ENCODE data around the gene SH3TC2. TPM values are rescaled to one million over a fixed set of nuclear protein-coding genes. Genes with fewer than 3 reads are reported as not detected.

Gene SH3TC2
- total RNA-seq, 2 donors from 2014 or later, result 0.66 to 2.5 TPM

- no peaks in the 10 kb centered on the region for H3K4me1 ChIP-seq
- no peak overlapping the region for H3K27ac ChIP-seq
- no peak overlapping the region for H3K9ac ChIP-seq (ENCODE audit: low read depth in 2 of 2, low read length in 2 of 2)
- intact Hi-C loops (cut with DNase I), result no loop called here
- H3K9me3 ChIP-seq, result no peaks in the 10 kb centered on the region
- no peak overlapping the region for H3K4me3 ChIP-seq
- H3K27me3 ChIP-seq, result no peaks in the 10 kb centered on the region
- TF ChIP-seq, protein P1, sequence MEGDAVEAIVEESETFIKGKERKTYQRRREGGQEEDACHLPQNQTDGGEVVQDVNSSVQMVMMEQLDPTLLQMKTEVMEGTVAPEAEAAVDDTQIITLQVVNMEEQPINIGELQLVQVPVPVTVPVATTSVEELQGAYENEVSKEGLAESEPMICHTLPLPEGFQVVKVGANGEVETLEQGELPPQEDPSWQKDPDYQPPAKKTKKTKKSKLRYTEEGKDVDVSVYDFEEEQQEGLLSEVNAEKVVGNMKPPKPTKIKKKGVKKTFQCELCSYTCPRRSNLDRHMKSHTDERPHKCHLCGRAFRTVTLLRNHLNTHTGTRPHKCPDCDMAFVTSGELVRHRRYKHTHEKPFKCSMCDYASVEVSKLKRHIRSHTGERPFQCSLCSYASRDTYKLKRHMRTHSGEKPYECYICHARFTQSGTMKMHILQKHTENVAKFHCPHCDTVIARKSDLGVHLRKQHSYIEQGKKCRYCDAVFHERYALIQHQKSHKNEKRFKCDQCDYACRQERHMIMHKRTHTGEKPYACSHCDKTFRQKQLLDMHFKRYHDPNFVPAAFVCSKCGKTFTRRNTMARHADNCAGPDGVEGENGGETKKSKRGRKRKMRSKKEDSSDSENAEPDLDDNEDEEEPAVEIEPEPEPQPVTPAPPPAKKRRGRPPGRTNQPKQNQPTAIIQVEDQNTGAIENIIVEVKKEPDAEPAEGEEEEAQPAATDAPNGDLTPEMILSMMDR (IDR thresholded peaks at IDR 0.05), result no peak
- no peak for DNase-seq
- H3K36me3 ChIP-seq, result no peaks in the 10 kb centered on the region
These were observed 43.9 kb downstream of the SH3TC2 start for GRCh38 chr5:149018909-149019443.

- Histone ChIP-seq H3K9me3 (no peaks in the 10 kb centered on the region), H3K27me3 (no peaks in the 10 kb centered on the region), H3K4me3 (no peak overlapping the region), H3K36me3 (no peaks in the 10 kb centered on the region), H3K4me1 (no peaks in the 10 kb centered on the region), H3K9ac (ENCODE audit: low read depth in 2 of 2, low read length in 2 of 2) (no peak overlapping the region), H3K27ac (no peak overlapping the region)
- intact Hi-C loops (cut with DNase I), result no loop called here
- TF ChIP-seq, protein P1 (IDR thresholded peaks at IDR 0.05), result no peak
- DNase-seq, result no peak
These were observed 45.2 kb downstream of the SH3TC2 start for GRCh38 chr5:149017636-149018035.

DNA sequence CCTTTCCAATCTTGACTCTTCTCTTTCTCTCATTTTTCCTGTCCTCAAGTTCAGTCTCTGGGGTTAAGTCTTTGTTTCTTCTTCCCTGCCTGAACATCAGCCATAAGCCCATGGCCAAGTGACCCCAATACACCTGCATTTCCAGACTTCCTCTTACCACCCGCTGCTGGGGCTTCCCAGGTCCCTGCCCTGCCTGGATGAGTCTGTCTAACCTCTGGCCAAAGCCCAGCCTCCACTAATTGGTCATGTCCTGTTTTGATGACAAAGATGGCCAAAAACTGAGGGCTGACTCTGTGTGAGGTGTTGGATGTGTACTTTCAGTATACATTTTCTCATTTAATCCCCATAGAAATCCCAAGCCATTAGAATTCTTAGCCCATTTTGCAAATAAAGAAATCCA is 47.3 kb downstream of the SH3TC2 start:
- no peaks in the 10 kb centered on the region for H3K27me3 ChIP-seq
- no peak overlapping the region for H3K4me3 ChIP-seq
- TF ChIP-seq, protein P1 (IDR thresholded peaks at IDR 0.05), result no peak
- H3K4me1 ChIP-seq, result no peaks in the 10 kb centered on the region
- H3K36me3 ChIP-seq, result no peaks in the 10 kb centered on the region
- intact Hi-C loops (cut with DNase I), result no loop called here
- no peak overlapping the region for H3K9ac ChIP-seq (ENCODE audit: low read depth in 2 of 2, low read length in 2 of 2)
- no peaks in the 10 kb centered on the region for H3K9me3 ChIP-seq
- DNase-seq, result no peak
- H3K27ac ChIP-seq, result no peak overlapping the region

DNA sequence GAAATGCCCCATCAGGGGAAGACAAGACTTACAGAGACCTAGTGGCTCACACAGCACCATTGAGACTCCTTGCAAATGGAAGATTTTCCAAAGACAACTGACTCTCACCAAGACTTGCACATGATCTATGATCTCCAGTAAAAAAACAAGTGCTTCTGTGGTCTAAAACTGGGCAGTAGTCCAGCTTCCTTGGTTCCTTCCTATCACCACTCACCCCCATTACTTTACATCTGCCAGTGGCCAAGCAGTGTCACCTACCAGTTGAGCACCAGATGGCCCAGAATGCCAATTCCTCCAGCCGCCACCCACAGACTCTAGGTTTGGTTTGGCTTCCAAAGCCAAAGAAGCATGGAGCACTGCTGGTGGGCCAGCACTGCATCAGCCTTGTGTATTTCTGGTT is 47.7 kb downstream of the SH3TC2 start:
- intact Hi-C loops (cut with DNase I), result no loop called here
- Histone ChIP-seq H3K9ac (ENCODE audit: low read depth in 2 of 2, low read length in 2 of 2) (no peak overlapping the region), H3K27ac (no peak overlapping the region), H3K9me3 (no peaks in the 10 kb centered on the region), H3K36me3 (no peaks in the 10 kb centered on the region), H3K27me3 (no peaks in the 10 kb centered on the region), H3K4me3 (no peak overlapping the region), H3K4me1 (no peaks in the 10 kb centered on the region)
- TF ChIP-seq, protein P1 (IDR thresholded peaks at IDR 0.05), result no peak
- DNase-seq, result no peak

- no peaks in the 10 kb centered on the region for H3K36me3 ChIP-seq
- no peak for DNase-seq
- intact Hi-C loops (cut with DNase I), result no loop called here
These were observed 48.3 kb downstream of the SH3TC2 start for GRCh38 chr5:149014571-149015031.

More at GRCh38 chr5:149014571-149015031, 48.3 kb downstream of the SH3TC2 start:
- TF ChIP-seq, protein P1 (IDR thresholded peaks at IDR 0.05), result no peak
- no peaks in the 10 kb centered on the region for H3K4me1 ChIP-seq
- H3K27ac ChIP-seq, result no peak overlapping the region
- H3K4me3 ChIP-seq, result no peak overlapping the region
- H3K9me3 ChIP-seq, result no peaks in the 10 kb centered on the region
- no peak overlapping the region for H3K9ac ChIP-seq (ENCODE audit: low read depth in 2 of 2, low read length in 2 of 2)
- no peaks in the 10 kb centered on the region for H3K27me3 ChIP-seq
